COLO668 (cell line): ENCODE data around the gene PRKACA.
A peak's percentile ranks its signal among the peaks of the same experiment; 100 is the strongest.

ENCODE experiments used
- DNase-seq: peaks from one replicate; lab custom pipeline; 2025; ENCODE audit not compliant: unreplicated experiment; lab: John Stamatoyannopoulos, UW

PRKACA gene

DNA sequence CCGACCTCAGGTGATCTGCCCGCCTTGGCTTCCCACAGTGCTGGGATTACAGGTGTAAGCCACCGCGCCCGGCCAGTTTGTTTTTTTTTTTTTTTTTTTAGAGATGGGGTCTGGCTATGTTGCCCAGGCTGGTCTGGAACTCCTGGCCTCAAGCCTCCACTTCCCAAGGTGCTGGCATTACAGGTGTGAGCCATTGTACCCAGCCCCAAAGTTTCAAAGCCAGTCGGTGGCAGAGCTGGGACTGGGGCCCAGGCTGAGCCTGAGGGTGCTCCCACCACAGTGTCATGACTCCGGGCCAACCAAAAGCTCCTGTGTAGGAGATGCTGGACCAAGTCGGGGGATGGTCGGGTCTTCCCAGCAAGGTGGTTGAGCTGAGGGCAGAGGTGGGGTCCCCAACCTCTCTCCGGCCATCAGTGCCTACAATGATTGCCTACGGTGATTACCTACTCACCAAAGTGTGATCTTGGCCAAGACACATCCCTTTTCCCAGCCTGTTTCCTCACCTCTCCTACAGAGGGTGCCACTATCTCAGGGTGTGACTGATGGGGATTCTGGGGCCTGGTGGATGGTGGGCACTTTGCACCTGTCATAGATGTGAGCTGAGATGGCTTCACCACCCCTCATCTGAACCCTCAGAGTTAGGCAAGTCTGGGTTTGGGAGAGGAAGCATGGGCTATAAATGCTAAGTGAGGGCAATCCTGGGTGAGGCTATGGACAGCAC, 21.1 kb downstream of the PRKACA start:
- DNase-seq: no peak

DNA sequence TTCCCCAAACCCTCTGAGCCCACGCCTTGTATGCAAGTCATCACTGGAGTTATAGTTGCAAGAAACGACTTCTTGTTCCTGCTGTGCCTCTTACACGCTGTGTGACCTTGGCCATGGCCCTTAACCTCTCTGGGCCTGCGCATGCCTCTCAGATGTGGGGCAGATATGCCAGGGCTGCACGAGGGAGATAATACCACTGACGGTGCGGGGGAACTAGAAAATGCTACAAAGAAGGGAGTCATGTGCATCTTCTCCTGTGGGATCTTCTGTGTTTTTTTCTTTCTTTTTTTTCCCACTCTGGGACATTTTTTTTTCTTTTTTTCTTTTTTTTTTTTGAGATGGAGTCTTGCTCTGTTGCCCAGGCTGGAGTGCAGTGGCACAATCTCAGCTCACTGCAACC, 22.7 kb downstream of the PRKACA start:
- DNase-seq: no peak

DNA sequence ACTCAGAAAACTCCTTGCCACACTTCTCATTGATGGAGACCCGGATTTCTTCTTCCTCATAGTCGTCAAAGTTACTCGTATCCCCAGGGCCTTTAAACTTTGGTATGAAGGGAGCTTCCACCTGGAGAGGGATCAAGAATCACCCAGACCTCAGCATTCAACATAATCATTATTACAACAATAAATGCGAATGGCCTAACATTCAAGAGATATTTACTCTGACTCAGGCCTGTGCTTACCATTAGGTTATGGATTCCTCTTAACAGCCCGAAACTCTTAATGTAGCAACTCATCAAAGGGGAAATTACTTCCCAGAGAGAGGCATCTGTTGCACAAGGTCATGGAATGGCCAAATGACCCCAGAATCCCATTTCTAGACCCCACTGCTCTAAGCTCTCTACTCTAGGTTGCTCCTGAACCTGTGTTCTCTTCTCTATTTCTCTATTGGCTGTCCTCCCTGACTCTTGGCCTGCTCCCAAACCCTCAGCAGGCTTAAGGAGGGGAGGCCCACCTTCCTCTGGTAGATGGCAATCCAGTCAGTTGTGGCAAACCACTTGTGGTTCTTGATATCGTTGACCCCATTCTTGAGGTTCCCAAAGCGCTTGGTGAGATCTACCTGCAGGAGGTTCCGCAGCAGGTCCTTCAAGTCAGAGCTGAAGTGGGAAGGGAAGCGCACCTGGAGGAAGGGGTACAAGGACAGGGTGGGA, 24.3 kb downstream of the PRKACA start:
- no peak for DNase-seq

DNA sequence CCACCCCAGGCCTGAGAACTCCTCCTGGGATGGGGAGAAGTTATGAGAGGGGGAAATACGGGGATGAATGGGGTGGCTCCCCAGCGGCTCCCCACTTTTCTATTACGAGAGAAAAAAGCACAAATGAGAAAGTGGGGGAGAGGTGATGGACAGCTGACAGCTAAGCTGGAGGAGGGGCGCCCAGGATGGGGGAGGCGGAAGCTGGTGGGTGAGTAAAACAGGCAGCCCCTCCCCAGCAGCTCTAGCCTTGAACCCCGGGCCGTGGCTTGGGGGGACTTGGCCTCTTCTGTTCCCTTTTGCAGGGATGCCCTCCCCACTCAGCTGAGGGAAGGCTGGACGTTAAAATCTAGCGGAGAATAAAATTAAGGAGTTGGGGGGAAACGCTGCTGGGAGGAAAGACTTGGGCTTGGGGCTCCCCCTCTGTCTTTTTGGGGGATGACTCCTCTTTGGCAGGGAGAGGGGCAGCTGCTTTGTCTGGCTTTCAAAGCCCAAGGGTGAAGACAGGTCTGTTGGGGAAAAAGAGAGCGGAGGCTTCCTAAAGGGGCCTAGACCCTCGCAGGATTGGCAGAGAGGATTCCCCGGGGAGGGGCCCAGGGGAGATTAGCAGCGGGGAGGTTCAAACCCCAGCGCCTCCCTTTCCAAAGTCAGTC, 25.6 kb downstream of the PRKACA start:
- DNase-seq: no peak

DNA sequence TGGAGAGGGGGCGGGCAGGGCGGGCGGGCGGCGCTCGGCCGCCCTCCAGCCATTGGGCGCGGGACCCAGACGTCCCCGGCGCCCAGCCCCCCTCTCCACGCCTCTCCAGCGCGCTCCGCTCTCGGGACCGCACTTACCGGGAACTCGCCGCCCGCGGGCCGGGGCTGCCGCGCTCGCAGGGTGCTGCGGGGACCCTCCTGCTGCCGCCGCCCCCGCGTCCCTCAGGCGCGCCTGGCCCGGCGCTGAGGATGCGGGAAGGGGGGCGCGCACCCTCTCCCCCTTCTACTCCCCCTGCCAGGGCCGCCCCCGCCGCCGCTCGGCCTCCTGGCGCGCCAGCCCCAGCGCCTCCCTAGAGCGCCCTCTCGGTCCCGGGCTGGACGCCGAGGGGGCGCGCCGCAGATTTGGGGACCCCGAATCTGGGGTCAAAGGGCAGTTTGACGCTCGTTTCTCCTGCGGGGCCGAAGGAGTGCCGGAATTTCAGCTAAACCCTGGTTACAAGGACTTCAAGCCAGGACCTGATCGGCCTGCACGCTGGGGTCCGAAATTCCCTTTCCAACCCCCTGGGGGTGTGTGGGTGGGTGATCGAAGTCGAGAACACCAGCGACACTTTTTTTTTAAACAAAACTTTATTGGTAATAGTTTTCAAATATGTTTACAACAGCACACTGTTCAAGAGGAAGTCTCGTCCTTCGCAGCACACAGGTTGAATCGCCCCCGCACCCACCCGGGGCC, 26.3 kb downstream of the PRKACA start:
- peak; percentile 87 for DNase-seq

DNA sequence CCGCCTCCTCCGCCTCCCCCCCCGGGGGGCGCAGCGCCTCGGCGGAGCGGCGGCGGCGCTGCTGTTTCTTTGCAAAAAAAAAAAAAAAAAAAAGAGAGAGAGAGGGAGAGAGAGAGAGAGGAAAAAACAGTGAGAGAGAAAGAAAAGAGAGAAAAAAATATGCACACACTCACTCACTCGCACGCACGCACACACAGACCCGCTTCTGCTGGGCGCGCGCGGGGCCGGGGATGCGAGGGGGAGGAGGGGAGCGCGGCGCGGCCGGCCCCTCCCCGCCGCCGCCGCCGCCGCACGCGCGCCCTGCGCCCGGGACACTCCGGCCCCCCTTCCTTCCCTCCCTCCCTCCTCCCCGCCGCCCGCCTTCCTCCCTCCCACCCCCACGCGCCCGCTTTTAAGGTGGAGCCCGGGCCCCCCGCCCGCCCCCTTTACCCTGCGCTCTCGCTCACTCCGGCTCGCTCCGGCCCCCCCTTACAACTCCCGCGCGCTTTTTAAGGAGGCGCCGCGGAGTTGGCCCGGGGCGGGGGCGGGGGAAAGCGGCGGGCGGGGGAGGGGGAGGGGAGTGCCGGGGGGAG, 27.0 kb downstream of the PRKACA start, which contains the start of gene SAMD1:
Gene SAMD1, minus strand, starts transcription at position 243 of the 572 bp plus-strand sequence.
- peak; percentile 87 for DNase-seq

DNA sequence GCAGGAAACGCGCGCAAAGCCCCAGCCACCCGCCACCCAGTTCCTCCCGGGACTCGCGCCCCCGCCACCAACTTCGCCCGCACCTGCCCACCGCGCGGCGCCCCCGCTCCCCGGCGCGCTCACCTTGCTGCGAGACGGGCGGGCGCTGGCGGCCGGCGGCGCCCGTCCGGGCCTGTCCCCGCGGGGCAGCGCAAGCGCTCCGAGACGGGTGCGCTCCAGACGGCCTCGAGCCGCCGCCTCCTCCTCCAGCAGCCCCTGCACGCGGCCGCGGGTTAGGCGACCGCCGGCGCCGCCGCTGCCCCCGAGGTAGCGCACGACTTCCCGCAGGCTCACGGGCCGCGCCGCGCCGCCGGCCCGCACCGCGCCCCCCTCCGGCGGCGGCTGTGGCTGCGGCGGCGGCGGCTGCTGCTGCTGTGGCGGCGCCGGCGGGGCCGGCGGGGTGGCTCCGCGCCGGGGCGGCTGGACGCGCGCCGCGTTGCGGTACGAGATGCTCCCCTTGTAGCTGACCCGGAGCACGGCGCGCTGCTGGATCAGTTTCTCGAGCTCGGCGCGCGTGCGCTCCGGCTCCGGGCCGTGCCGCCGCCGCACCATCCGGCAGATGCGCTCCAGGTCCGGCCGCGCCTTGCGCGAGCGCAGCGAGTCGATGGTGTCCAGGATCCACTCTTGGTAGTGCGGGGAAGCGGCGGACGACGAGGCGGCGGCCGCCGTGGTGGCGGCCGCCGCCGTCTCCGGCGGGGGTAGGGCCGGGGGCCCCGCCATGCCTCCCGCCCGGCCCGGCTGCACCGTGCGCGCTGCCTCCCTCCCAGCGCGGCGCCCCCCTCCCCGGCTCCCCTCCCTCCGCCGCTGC, 27.7 kb downstream of the PRKACA start:
- peak; percentile 75 for DNase-seq

DNA sequence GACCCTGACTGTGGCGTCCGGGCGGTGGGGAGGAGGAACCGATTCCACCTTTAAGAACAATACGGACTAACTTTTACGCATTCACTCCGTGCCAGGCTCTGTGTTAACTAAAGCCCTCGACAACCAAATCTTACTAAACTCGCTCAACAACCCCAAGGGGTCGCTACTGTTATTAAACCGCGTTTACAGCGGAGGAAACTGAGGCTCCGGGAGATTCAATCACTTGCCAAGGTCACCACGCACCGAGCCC, 28.2 kb downstream of the PRKACA start:
- no peak for DNase-seq

DNA sequence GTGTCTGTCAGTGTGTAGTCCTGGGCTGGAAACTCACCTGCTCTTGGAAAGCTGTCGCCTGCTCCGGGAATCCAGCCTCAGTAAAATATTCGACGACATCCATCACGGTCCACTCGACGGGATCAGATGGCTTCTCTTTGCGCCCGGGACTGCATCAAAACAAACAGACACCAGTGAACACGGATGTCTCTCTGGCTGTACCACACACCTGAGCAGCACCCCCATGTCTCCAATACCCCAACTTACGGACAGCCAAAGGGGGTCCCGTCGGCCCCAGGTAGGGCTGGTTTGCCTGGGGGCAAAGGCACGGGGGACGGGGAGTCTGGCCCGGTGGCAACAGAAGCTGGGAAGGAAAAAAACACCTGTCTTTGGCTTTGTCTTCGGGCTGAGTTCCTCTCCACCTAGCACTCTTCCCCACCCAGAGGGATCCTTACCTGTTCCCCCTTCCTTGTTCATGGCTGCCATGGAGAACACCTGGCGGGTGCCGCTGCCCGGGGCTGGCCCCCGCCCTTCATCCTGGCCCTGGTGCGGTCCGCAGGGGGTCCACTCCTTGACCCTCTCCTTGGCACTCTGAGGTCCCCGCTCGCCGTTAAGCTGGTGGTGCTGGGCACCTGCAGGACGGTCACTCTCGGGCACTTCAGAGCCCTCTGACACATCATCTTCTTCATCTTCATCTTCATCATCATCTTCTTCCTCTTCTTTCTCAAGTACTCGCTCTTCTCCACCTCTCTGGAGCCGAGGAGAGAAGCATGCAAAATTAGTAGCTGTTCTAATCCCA, 28.7 kb downstream of the PRKACA start:
- DNase-seq: no peak

DNA sequence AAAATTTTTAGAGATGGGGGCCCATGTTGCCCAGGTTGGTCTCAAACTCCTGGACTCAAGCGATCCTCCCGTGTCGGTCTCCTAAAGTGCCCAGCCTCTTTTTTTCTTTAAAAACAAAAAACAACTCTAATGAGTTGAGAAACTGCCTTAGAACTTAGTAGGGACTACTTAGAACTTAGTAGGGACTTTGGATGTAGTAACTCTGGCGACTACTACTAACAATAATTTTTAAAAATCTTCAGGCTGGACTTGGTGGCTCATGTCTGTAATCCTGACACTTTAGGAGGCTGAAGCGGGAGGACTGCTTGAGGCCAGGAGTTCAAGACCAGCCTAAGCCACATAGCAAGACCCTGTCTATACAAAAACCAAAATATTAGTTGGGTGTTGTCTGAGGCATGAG, 31.5 kb downstream of the PRKACA start:
- DNase-seq: no peak

DNA sequence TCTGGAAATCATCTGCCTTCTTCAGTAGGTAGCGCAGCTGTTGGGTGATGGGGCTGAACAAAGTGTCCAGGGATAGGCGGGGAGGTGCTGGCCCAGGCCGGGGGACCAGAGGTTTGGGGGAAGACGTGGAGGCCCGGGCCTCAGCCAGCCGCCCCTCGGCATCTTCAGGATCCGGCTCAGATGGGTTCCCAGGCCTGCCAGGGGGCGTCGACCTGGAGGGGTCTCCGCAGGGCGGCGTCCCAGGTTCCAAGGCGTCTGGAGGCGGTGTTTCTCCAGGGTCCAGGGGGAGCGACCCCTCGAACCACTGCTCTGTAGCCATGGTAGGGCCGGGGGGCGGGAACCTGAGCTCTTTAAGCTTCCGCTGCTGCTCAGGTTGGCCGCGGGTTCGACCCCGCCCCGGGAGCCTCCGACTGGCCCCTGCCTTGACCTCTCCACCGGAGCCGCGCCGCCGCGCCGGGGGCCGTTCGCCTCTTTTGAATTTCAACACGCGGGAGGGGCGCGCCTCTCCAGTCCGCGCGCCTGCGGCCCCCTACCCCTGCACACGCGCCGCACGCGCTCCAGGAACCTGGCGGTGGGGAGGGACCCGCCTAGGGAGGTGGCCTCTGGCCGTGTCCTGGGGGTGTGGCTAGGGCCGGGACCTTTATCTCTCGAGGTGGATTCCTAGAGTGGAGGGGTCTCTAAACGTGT, 32.1 kb downstream of the PRKACA start, which contains the start of gene C19orf67:
Gene C19orf67, minus strand, starts transcription at position 475 of the 687 bp plus-strand sequence. Its CDS starts 156 bp downstream, at position 319.
- DNase-seq: no peak

DNA sequence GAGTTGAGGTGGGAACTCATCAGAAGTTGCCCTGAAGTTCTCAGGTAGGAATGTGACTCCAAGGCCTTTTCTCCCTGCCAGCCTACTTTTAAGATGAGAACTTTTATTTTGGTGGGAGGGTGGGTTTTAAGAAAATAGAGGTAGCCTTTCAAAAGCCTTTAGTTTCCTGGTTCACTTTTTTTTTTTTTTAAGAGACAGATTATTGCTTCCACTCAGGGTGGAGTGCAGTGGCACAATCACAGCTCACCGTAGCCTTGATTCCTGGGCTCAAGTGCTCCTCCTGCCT, 34.9 kb downstream of the PRKACA start:
- DNase-seq: no peak

DNA sequence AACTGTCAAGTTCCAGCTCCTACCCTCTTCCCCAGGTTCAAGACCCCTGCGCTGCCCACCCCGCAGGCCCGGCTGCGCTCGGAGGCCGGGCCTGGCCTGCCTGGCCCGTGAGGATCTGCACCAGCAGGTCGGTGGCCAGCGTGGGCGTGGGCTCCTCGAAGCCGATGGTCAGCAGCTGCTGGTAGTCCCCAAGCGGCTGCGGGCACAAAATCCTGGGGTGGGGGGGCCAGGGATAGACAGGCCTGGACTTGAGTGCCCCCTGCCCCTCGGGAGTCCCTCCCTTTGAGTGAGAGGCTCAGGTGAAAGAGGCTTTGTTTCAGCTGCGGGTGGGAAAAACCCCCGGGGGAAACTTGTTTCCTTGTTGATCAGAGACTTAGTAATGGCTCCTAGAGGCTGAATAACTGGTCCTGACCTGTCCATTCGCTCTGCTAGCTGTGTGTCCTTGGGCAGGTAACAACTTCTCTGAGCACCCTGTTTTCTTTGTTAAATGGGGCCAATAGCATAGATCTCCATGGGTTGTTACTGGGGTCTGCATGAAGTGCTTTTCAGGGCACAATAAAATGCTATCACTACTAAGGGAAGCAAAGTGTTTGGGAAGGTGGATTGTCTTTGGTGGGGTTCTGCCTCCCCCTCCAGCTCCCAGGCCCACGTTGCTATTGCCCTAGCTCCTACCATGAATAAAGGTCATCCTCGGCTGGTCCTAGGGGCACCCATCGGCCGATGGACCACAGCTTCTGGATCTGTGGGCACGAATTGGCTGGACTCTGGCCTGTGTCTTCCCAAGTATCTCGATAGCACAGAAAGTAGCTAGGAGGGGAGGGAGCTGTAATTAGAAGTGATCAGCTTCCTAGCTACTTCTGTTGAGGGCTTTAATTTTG, 35.5 kb downstream of the PRKACA start:
- DNase-seq: peak; percentile 18

DNA sequence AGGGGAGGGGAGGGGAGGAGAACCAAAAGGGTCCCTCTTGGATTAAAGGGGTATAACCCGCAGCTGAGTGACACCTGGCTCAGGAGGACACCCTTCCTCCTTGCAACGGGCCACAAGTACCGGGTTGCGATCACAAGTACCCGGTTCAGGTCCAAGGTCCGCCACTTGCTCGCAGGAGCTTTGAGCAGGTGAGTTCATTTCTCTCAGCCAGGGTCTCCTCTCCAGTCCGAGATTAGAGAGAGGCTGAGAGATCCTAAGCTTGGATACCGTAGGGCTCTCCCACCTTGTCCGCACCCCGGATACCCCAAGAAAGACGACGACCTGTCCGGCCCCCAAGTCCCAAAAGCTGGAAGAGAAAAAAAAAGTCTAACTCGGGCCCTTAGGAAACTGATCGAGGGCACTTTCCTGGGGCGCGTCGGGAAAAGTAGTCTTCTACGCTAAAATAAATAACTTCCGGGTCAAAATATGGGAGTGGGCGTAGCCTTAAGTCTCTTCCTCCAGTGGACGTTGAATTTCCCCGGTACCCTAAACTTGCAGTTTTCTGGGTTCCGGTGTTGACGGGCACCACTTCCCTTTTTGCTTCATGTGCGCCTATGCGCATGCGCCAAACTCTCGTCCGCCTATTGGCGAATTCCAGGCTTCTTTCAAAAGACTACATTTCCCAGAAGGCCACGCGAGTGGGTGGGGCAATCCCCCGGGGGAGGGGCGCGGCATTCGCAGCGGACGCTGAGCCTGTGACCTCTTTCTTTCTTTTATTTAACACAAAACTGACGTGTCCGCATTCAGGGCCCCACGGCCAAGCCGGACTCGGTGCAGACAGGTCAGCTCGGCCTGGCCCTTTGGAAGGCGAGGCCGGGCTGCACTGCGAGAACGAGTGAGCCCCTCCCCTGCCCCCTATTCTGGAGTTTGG, 36.4 kb downstream of the PRKACA start:
- peak; percentile 96 for DNase-seq

DNA sequence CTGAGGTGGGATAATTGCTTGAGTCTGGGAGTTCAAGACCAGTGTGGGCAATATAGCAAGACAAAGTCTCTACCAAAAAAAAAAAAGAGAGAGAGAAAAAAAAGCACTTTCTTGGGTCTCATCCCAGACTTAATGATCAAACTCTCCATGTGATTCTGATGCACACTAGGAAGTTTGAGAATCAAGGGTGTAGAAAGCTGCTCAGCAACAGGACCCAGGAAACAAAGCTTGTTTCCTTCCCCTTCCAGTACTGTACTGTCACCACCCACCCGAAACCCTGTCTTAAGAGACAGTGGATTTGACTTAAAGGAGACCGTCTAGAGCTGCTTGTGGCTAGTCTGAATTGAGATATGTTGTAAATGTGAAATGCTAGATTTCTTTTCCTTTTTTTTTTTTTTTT, 39.2 kb downstream of the PRKACA start:
- DNase-seq: no peak

DNA sequence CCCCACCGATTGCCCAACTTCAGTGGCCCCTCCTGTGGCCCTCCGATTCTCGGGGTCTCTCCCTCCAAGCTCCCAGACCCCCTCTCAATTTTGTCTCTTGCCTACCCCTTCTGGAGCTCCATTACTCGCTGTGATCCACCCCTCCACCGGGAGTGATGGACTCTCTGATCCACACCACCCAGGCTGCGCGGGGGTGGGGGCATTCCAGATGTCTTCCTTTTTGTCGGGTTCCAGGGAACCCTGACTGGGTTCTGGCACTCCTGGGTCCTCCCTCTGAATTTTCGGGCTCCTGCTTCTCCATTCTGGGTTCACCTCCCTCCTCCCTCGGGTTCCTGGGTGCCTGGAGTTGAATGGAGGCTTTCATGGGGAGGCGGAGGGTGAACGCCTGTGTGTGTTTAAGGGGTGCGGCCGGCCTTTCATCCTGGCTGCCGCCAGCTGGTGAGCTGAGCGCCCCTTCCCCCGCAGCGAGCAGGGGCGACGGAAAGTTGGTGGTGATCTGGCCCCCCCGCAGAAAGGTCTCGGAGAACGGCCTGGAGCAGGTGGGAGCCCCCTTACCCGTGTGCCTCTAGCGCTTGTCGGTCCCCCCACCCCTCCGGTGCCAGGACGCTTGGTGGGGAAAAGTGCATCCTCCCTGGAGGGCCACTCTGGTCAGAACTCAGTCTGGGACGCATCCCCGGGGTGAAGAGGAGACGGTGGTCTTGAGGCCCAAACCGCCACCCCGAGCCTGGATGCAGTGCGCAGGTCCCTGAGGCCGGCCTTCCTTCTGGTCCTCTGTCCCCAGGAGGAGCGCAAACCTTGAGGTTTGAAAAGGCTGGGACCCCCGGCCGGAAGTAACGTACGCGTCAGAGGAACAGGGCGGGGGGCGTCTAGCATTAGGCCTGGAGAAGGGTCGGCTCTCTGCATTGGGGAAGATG, 43.4 kb downstream of the PRKACA start:
- peak; percentile 67 for DNase-seq
